ENCODE data around the gene SEMA4C. TPM values are rescaled to one million over a fixed set of nuclear protein-coding genes. Genes with fewer than 3 reads are reported as not detected.

SEMA4C gene
- total RNA-seq (2014; rRNA removed; shearing (Covaris generic)): 23.0 and 23.4 TPM in 2 replicates

DNA sequence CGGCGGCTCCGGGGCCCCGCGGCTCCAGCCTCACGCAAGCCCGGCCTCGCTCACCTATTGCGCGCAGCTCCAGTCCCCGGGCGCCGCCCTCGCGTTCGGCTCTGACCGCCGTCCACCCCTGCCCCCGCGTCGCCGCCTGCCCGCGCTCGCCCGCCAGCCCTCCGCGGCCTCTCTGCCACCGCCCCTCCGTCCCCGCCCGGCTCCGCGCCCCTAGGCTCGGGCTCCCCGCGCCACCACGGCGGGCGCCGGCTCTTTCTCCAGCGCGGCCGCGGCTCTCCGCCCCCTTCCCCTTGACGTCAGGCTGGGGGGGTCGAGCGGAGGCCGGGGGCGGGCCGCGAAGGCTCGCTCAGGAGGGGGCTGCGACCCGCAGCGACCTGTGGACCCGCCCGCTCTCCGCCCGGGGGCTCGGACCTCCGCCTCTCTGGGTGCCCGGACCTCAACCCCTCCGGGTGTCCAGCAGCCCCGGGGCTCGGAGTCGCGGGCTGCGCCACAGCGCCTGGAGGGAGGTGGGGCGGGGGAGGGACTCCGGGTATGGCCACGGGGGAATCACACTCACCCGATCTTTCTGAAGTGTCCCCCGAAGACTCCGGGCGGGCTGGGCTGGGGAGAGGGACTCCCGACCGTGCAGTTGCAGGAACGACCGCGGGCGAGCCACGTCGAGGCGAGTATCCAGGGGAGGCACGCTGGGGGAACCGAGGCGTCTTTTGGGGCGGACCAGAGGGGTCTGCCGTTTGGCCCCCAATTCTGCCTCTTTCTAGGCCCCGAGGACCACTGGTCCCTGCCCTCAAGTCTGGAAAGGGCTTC is at the start of gene SEMA4C:
Gene SEMA4C, minus strand, starts transcription at position 259 of the 804 bp plus-strand sequence. CDS start 2,194 bp downstream, outside the sequence.
- H3K27me3 ChIP-seq (replicated peaks): peaks cover 4% of the 10 kb centered on the region; the same call in 1 of the 2 replicates
- H3K9me3 ChIP-seq (replicated peaks): 0 out of 2 replicates have a peak, but pooled peaks cover 4% of the 10 kb centered on the region
- peak within 1 kb of the TSS; percentile 83 for H3K27ac ChIP-seq
- DNase-seq (ENCODE audit: low read depth in 1 of 2, low spot score in 2 of 2): peak; percentile 26 to 50
- peaks cover 24% of the 10 kb centered on the region for H3K4me1 ChIP-seq (replicated peaks)
- H3K4me3 ChIP-seq: peak within 1 kb of the TSS; percentile 87
- peaks cover 37% of the 10 kb centered on the region for H3K36me3 ChIP-seq

- Histone ChIP-seq H3K27ac (no peak overlapping the region), H3K4me3 (no peak overlapping the region), H3K9me3 (replicated peaks) (no peaks in the 10 kb centered on the region), H3K4me1 (replicated peaks) (no peaks in the 10 kb centered on the region), H3K27me3 (replicated peaks) (peaks cover 6% of the 10 kb centered on the region; the same call in 1 of the 2 replicates), H3K36me3 (no peaks in the 10 kb centered on the region)
- no peak for DNase-seq (ENCODE audit: low read depth in 1 of 2, low spot score in 2 of 2)
Observed at GRCh38 chr2:96918754-96919550, 49.1 kb upstream of the SEMA4C start.

DNA sequence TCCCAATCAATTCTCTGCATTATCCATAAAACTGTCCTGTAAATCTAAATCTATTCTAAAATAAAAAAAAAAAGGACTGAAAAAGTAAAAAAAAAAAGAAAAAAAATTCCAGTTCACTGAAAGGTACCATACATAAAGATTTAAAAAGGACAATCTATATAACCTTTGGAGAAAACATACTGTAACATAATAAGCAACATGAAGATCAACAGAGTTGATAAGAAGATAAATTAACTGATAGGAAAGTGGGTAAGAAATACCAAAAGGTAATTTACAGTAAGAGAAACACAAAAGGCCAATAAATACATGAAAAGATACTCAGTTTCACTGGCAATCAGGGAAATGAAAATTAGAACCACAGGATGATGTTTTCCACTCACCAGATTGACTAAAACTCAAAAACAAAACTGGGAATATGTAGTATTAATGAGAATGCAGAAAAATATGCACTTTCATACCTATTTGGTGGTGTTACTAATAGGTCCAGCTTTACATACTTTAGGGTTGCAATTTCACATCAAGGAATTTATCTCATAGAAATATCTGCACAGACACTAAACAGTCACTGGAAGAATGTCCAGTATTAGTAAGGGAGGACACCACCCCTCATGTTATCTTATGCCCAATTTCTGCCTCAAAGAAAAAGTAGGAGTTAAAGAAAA is 48.3 kb upstream of the SEMA4C start:
- Histone ChIP-seq H3K36me3 (no peaks in the 10 kb centered on the region), H3K27ac (no peak overlapping the region), H3K9me3 (replicated peaks) (no peaks in the 10 kb centered on the region), H3K4me1 (replicated peaks) (no peaks in the 10 kb centered on the region), H3K4me3 (no peak overlapping the region), H3K27me3 (replicated peaks) (peaks cover 6% of the 10 kb centered on the region; the same call in 1 of the 2 replicates)
- DNase-seq (ENCODE audit: low read depth in 1 of 2, low spot score in 2 of 2): no peak

DNA sequence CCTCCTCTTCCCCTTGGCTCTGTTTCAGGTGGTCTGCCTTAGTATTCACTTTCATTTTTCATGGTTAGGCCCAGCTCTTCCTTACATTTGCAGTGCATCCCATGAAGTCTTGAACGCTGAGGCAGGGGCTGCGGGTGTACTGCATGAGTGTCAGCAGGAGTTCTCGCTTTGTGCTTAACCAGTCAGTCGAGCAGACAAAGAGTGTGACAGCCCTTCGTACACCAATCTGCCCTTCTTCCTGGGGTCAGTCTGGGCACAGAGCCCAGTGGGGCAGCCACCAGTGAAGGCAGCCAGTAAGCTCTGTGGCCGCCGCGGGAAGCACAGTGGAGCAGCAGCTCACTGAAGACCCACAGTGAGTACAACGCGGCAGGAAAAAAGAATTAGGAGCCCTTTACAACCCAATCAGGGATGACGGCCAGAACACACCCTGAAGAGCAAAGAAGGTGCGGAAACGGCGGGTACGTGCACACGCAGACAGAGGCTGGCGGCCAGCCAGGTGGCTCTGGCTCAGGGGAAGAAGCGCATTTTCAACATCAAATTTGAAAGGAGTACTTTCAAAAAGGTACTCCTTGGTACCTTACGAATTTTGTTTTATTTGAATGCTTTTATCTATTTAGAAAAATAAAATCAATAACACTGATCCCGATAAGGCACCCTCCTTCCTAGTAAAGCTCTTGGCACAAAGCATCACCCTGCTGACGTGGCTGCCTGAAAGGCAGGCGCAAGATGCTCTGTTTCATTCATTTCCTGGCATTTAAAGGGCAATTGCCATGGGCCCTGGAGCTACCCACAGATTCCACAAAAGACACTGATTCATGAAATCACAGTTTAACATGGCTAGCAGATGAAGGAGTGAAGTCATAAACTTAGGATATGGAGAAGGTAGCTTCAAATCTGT is 47.0 kb upstream of the SEMA4C start:
- Histone ChIP-seq H3K9me3 (replicated peaks) (no peaks in the 10 kb centered on the region), H3K27ac (no peak overlapping the region), H3K4me1 (replicated peaks) (no peaks in the 10 kb centered on the region), H3K27me3 (replicated peaks) (peaks cover 6% of the 10 kb centered on the region; the same call in 1 of the 2 replicates), H3K36me3 (no peaks in the 10 kb centered on the region), H3K4me3 (no peak overlapping the region)
- DNase-seq (ENCODE audit: low read depth in 1 of 2, low spot score in 2 of 2): no peak

GRCh38 chr2:96916156-96916630 is 46.3 kb upstream of the SEMA4C start:
- DNase-seq (ENCODE audit: low read depth in 1 of 2, low spot score in 2 of 2): no peak
- Histone ChIP-seq H3K9me3 (replicated peaks) (no peaks in the 10 kb centered on the region), H3K4me3 (no peak overlapping the region), H3K27ac (no peak overlapping the region), H3K4me1 (replicated peaks) (no peaks in the 10 kb centered on the region), H3K27me3 (replicated peaks) (peaks cover 6% of the 10 kb centered on the region; the same call in 1 of the 2 replicates), H3K36me3 (no peaks in the 10 kb centered on the region)

DNA sequence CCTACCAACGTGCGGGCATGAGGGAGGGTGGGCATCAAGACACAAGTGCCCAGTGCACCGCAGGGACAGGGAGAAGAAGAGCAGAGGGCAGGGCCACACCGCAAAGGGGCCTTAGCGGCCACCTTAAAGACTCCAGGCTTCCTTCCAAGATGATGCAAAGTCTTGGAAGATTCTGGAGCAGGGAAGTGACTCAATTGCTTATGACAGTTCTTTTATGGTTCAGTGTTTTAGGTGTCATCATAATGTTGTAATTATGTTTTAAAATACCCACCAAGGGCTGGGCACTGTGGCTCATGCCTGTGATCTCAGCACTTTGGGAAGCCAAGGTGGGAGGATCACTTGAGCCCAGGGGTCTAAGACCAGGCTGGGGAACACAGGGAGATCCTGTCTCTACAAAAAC is 44.5 kb upstream of the SEMA4C start:
- H3K36me3 ChIP-seq: no peaks in the 10 kb centered on the region
- H3K4me1 ChIP-seq (replicated peaks): no peaks in the 10 kb centered on the region
- H3K4me3 ChIP-seq: no peak overlapping the region
- peaks cover 6% of the 10 kb centered on the region; the same call in 1 of the 2 replicates for H3K27me3 ChIP-seq (replicated peaks)
- H3K27ac ChIP-seq: no peak overlapping the region
- DNase-seq (ENCODE audit: low read depth in 1 of 2, low spot score in 2 of 2): no peak
- H3K9me3 ChIP-seq (replicated peaks): no peaks in the 10 kb centered on the region

GRCh38 chr2:96913398-96914202 is 43.7 kb upstream of the SEMA4C start:
- Histone ChIP-seq H3K4me1 (replicated peaks) (no peaks in the 10 kb centered on the region), H3K4me3 (no peak overlapping the region), H3K36me3 (no peaks in the 10 kb centered on the region), H3K27ac (no peak overlapping the region), H3K9me3 (replicated peaks) (no peaks in the 10 kb centered on the region), H3K27me3 (replicated peaks) (peaks cover 6% of the 10 kb centered on the region; the same call in 1 of the 2 replicates)
- DNase-seq (ENCODE audit: low read depth in 1 of 2, low spot score in 2 of 2): no peak

- Histone ChIP-seq H3K4me1 (replicated peaks) (no peaks in the 10 kb centered on the region), H3K27me3 (replicated peaks) (peaks cover 1% of the 10 kb centered on the region; the same call in 1 of the 2 replicates)
- DNase-seq (ENCODE audit: low read depth in 1 of 2, low spot score in 2 of 2): no peak
Observed at GRCh38 chr2:96913117-96913397, 43.2 kb upstream of the SEMA4C start.

DNA sequence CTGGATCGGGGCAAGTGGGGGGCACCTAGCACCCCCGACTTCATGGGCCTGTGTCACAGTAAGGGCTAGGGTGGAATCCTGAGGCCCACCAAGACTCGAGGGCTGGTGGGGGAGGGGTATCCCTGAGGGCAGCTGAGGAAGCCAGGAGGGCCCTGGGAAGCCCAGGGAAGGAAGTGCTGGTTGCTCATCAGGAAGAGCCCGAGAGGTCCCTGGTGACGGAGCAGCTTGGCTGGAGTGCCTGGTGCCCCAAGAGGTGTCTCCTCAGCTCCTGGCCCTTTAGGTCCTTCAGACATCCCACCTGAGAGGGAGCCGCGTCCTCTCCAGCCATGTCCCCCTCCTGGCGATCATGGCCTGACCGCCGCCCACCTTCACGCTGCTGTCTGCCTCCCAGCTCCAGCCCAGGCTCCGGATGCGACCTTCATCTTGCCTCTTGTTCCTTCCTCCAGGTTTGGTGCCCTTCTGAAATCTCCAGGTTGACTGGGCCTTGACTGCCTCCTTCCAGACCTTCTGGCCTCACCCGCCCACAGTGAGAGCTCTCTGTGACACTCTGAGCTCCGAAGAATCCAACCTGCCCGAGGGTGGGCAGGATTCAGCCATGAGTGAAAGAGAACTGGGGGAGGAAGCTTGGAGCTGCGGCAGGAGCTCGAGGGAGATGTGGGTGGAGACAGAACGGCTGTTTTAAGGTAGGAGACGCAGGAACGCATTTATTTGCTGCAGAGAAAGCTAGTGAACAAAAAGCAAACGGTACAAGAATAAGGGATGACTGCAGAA is 42.7 kb upstream of the SEMA4C start:
- H3K9me3 ChIP-seq (replicated peaks): no peaks in the 10 kb centered on the region
- H3K36me3 ChIP-seq: no peaks in the 10 kb centered on the region
- no peaks in the 10 kb centered on the region for H3K4me1 ChIP-seq (replicated peaks)
- no peak overlapping the region for H3K4me3 ChIP-seq
- no peak overlapping the region for H3K27ac ChIP-seq
- DNase-seq (ENCODE audit: low read depth in 1 of 2, low spot score in 2 of 2): no peak
- no peaks in the 10 kb centered on the region for H3K27me3 ChIP-seq (replicated peaks)

More at GRCh38 chr2:96913117-96913397, 43.2 kb upstream of the SEMA4C start:
- Histone ChIP-seq H3K36me3 (no peaks in the 10 kb centered on the region), H3K9me3 (replicated peaks) (no peaks in the 10 kb centered on the region), H3K27ac (no peak overlapping the region), H3K4me3 (no peak overlapping the region)

- H3K27ac ChIP-seq: no peak overlapping the region
Observed at GRCh38 chr2:96909611-96910021, 39.7 kb upstream of the SEMA4C start.

DNA sequence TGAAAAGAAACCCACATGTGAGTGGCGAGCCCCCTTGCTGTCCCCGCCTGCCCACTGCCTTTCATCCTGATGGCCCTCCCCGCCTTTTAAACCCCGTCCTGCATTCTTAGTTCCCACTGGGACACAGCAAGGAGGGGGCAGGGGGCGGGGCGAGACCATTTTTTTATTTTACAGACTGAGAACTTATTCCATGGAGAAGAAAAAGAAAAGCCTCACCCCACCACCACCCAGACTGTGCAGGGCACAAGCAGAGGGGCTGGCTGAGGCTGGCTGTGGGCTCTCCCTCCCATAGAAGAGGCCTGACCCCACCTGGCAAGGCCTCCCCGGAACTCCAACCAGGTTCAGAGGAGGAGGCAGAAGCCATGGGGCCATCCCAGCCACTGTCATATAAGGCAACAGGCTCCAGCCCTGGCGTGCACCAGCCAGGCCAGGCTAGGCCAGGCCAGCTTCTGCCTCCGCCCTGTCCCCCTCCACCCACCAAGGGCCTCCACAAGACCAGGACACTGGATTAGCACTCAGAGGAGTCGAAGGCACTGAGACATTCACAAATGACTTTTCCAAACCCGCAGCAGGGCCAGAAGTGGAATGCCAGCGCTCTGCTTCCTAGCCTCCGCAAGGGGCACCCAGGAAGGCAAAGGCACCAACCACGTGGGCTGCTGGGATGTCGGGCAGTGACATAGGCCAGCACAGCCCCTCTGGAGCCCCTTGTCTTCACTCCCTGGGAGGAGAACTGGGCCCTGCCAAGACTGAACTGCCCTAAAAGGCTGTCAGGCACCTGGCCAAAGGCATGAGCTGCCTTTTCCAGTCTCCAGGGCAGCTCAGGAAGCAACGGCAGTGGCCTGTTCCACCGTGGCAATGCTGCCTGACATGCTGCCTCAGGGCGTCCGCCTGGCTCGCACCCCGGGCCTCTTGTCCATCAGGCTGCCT is 37.5 kb upstream of the SEMA4C start:
- Histone ChIP-seq H3K4me1 (replicated peaks) (no peaks in the 10 kb centered on the region), H3K4me3 (no peak overlapping the region), H3K9me3 (replicated peaks) (no peaks in the 10 kb centered on the region), H3K27ac (no peak overlapping the region), H3K27me3 (replicated peaks) (no peaks in the 10 kb centered on the region), H3K36me3 (no peaks in the 10 kb centered on the region)
- no peak for DNase-seq (ENCODE audit: low read depth in 1 of 2, low spot score in 2 of 2)

More at GRCh38 chr2:96909611-96910021, 39.7 kb upstream of the SEMA4C start:
- DNase-seq (ENCODE audit: low read depth in 1 of 2, low spot score in 2 of 2): no peak
- Histone ChIP-seq H3K9me3 (replicated peaks) (no peaks in the 10 kb centered on the region), H3K36me3 (no peaks in the 10 kb centered on the region), H3K27me3 (replicated peaks) (no peaks in the 10 kb centered on the region), H3K4me1 (replicated peaks) (no peaks in the 10 kb centered on the region), H3K4me3 (no peak overlapping the region)

Data from SJSA1 (cell line).